ENCODE results near the gene TPRG1. TPM values are rescaled to one million over a fixed set of nuclear protein-coding genes. Genes with fewer than 3 reads are reported as not detected.
A peak's percentile ranks its signal among the peaks of the same experiment; 100 is the strongest.

Gene TPRG1
- total RNA-seq, 4 donors from 2014 or later = 2.3 to 14.9 (median 4.1) TPM; not detected in 1

GRCh38 chr3:189165092-189165612 is 6.6 kb upstream of the TPRG1 start:
- WGBS, 2 donors (ENCODE audit: low coverage in 1 of 2) = 58 to 67% methylated on average over 4 to 6 of the region's 6 CpGs
- in situ Hi-C loops (cut with MboI; ENCODE audit: low pct_ligation_motif_present in 1 of 4, low pct_unique_long_range_greater_than_20kb in 1 of 4, low sequenced_read_pairs in 3 of 4) = no loop called here

GRCh38 chr3:189166321-189166720 is 5.5 kb upstream of the TPRG1 start:
- intact Hi-C loops (cut with DNase I; ENCODE audit: low total_unique reads) = no loop called here
- H3K27me3 ChIP-seq = no peaks in the 10 kb centered on the region
- no peaks in the 10 kb centered on the region for H3K36me3 ChIP-seq
- TF ChIP-seq CTCF (IDR thresholded peaks at IDR 0.05) (no peak), POLR2A (IDR thresholded peaks at IDR 0.05) (no peak), POLR2AphosphoS5 (IDR thresholded peaks at IDR 0.05) (no peak), EP300 (IDR thresholded peaks at IDR 0.05; ENCODE audit: low read depth) (no peak)
- WGBS, 2 donors (ENCODE audit: low coverage in 1 of 2) = 81 to 86% methylated on average over 5 of the region's 5 CpGs
- in situ Hi-C loops (cut with MboI; ENCODE audit: low pct_ligation_motif_present in 1 of 4, low pct_unique_long_range_greater_than_20kb in 1 of 4, low sequenced_read_pairs in 3 of 4) = no loop called here
- peak overlapping the region in 2 of 4 donors; percentile 62 to 78 for H3K27ac ChIP-seq
- no peaks in the 10 kb centered on the region for H3K9me3 ChIP-seq
- no peak overlapping the region for H3K4me3 ChIP-seq
- peaks cover 0 to 28% (median 7%) of the 10 kb centered on the region in 4 donors for H3K4me1 ChIP-seq
- DNase-seq = no peak

More at GRCh38 chr3:189165092-189165612, 6.6 kb upstream of the TPRG1 start:
- Histone ChIP-seq H3K27ac (peak overlapping the region; percentile 62 to 78 (median 66)), H3K27me3 (no peaks in the 10 kb centered on the region), H3K4me1 (peaks cover 0 to 33% (median 12%) of the 10 kb centered on the region in 4 donors), H3K4me3 (no peak overlapping the region), H3K9me3 (no peaks in the 10 kb centered on the region), H3K36me3 (no peaks in the 10 kb centered on the region)
- no peak for TF ChIP-seq EP300 (IDR thresholded peaks at IDR 0.05; ENCODE audit: low read depth)
- peak in 2 of 3 donors; percentile 14 to 25 for TF ChIP-seq POLR2AphosphoS5 (IDR thresholded peaks at IDR 0.05)
- DNase-seq = peak; percentile 82
- intact Hi-C loops (cut with DNase I; ENCODE audit: low total_unique reads) = no loop called here

GRCh38 chr3:189167027-189167766 is 4.6 kb upstream of the TPRG1 start:
- Histone ChIP-seq H3K27me3 (no peaks in the 10 kb centered on the region), H3K36me3 (no peaks in the 10 kb centered on the region), H3K9me3 (no peaks in the 10 kb centered on the region), H3K27ac (peak overlapping the region; percentile 42 to 78 (median 56)), H3K4me3 (no peak overlapping the region), H3K4me1 (peaks cover 0 to 28% (median 7%) of the 10 kb centered on the region in 4 donors)
- intact Hi-C loops (cut with DNase I; ENCODE audit: low total_unique reads) = no loop called here
- in situ Hi-C loops (cut with MboI; ENCODE audit: low pct_ligation_motif_present in 1 of 4, low pct_unique_long_range_greater_than_20kb in 1 of 4, low sequenced_read_pairs in 3 of 4) = no loop called here
- no peak for TF ChIP-seq CTCF (IDR thresholded peaks at IDR 0.05)
- TF ChIP-seq EP300 (IDR thresholded peaks at IDR 0.05; ENCODE audit: low read depth) = no peak
- peak in 2 of 3 donors; percentile 69 to 79 for TF ChIP-seq POLR2AphosphoS5 (IDR thresholded peaks at IDR 0.05)
- TF ChIP-seq POLR2A (IDR thresholded peaks at IDR 0.05) = peak; percentile 7
- peak; percentile 84 for DNase-seq
- WGBS, 2 donors (ENCODE audit: low coverage in 1 of 2) = 66 to 78% methylated on average over 1 to 5 of the region's 5 CpGs

- H3K36me3 ChIP-seq = no peaks in the 10 kb centered on the region
- 86 to 91% methylated on average over 1 of the region's 1 CpG for WGBS, 2 donors (ENCODE audit: low coverage in 1 of 2)
- peaks cover 0 to 28% (median 7%) of the 10 kb centered on the region in 4 donors for H3K4me1 ChIP-seq
- H3K27me3 ChIP-seq = no peaks in the 10 kb centered on the region
- TF ChIP-seq POLR2AphosphoS5 (IDR thresholded peaks at IDR 0.05) (no peak), EP300 (IDR thresholded peaks at IDR 0.05; ENCODE audit: low read depth) (no peak), CTCF (IDR thresholded peaks at IDR 0.05) (no peak), POLR2A (IDR thresholded peaks at IDR 0.05) (no peak)
- no peak for DNase-seq
- no peaks in the 10 kb centered on the region for H3K9me3 ChIP-seq
- H3K27ac ChIP-seq = no peak overlapping the region
- no peak overlapping the region for H3K4me3 ChIP-seq
- in situ Hi-C loops (cut with MboI; ENCODE audit: low pct_ligation_motif_present in 1 of 4, low pct_unique_long_range_greater_than_20kb in 1 of 4, low sequenced_read_pairs in 3 of 4) (no loop called here), intact Hi-C loops (cut with DNase I; ENCODE audit: low total_unique reads) (no loop called here)
Observed at GRCh38 chr3:189168711-189169110, 3.1 kb upstream of the TPRG1 start.
